HG02840 (cell line): ENCODE data around the gene LRRK1.

Experiments
- ATAC-seq: cut with Tn5 transposase; IDR thresholded peaks from one replicate; pipeline ENCODE4 v1.9.1; 2021; ENCODE audit warnings: mild to moderate bottlenecking, moderate library complexity, moderate number of reproducible peaks; ENCODE audit not compliant: unreplicated experiment, low FRiP score

Gene LRRK1

GRCh38 chr15:100918690-100919480 lies at the start of gene LRRK1:
LRRK1 (plus strand) TSS chr15:100919357; CDS start chr15:100924633, 5,276 bp downstream.
- peak; percentile 18 for ATAC-seq

DNA sequence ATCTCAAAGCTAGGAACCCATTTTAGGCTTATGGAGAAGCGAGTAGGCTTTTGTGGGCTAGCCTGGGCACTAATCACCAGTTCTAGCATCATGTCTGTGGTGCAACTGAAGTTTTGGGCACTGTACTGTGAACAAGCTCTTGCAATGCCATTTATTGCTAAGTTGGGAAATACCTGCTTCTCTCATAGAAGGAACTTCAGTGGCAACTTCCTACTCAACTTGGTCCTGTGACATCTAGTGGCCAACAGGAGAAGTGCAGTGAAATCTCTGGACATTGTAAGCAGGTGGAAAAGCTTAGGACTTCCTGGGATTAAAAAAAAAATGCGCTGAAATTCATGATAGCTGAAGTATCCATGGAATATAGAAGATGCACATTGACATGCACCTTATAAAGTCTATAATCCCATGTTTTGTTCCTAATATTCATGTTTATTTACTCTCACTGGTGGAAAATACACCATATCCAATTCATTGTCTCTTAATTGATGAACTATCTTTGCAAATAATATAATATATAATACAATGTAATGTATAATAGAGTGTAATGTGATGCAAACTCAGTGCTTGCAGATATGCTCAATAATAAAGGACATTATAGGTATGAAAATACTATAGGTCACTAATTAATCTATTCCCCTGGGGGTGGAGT lies 46.0 kb upstream of the LRRK1 start:
- ATAC-seq, result no peak

DNA sequence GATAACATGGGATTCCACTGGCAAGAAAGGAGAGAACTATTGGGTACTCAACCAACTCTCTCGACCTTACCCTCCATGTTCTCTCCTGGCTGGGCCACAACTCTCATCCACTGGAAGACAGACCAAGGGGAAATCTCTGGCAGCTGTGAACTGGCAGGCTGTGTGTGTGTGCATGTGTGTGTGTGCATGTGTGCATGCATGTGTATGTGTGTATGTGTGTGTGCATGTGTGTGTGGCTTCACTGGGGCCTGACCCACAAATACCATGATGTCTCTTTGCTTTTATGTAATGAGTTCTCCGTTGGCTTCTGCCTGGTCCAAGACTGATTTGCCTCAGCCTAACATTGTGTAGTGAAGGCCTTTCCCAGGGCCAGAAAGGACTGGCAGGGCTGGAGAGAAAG lies 43.7 kb upstream of the LRRK1 start:
- no peak for ATAC-seq

DNA sequence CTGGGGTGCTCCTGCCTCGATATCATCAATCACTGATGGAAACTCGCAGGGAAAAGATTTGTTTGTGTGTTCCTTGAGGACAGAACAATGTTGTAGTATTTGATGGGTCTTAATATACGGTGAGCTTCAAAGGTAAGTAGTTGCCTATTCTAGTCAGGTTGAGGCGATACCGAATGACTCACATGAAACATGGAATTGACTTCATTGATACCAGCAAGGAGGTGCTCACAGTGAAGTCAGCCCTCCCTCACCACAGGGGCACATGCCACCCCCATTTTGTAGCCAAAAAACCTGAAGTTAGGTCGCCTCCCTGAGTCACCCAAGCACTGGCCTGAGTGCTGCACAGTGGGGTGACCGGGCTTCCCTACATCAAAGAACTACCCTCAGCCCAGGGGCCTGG lies 43.2 kb upstream of the LRRK1 start:
- no peak for ATAC-seq

DNA sequence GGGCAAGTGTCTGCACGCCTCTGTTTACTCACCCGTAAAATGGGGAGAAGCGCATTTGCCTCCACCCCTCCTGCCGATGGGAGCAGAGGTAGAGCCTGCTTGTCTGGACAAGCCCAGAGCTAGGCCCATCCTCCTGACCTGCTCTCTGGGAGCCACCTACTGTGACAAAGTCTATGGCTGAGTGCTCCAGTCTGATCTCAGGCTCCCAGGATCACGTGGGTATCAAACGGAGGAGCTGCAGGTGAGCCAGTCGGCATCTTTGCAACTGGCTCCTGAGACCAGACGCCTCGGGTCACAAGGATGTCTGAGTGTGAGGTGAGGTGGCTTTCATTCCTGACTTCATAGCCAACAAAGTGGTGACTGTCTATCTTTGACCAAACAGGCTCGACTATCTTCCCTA lies 41.6 kb upstream of the LRRK1 start:
- no peak for ATAC-seq

DNA sequence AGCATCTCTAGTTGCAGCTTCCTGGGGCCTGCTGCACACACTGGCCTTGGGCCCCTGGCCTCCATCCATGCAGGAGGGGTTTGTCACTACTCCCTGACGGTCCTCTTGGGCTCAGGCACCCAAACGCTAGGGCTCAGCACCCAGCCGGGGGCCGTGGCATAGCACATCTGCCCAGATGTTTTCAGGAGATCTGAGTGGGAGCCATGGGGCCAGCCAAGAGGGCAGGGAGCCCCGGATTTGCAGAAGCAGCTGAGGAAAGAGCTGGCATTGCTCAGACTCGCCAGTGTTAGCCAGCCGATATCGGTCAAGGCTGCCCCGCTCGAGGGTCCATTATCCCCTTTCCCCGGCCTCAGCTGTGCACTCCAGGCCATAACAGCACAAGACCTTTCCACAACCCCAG lies 41.0 kb upstream of the LRRK1 start:
- no peak for ATAC-seq

DNA sequence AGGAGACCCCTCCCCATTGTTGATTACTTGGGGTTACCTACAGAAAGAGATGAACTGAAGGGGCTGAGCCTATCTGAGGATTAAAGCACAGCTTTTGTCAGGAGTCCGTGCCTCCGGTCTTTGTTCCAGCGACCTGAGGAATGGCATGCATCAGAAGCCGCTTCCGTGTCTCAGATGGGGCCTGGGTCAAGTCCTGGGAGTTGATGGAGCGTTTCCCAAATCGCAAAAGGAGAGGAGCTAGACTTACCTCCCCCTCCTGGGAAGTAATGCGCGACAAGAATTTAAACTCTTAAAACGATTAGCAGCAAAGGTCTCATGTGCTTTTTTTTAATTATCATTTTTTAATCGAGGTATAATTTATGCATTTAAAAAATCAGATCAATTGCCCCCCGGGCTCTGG lies 40.5 kb upstream of the LRRK1 start:
- no peak for ATAC-seq

GRCh38 chr15:100879061-100879463 lies 40.1 kb upstream of the LRRK1 start:
- no peak for ATAC-seq

DNA sequence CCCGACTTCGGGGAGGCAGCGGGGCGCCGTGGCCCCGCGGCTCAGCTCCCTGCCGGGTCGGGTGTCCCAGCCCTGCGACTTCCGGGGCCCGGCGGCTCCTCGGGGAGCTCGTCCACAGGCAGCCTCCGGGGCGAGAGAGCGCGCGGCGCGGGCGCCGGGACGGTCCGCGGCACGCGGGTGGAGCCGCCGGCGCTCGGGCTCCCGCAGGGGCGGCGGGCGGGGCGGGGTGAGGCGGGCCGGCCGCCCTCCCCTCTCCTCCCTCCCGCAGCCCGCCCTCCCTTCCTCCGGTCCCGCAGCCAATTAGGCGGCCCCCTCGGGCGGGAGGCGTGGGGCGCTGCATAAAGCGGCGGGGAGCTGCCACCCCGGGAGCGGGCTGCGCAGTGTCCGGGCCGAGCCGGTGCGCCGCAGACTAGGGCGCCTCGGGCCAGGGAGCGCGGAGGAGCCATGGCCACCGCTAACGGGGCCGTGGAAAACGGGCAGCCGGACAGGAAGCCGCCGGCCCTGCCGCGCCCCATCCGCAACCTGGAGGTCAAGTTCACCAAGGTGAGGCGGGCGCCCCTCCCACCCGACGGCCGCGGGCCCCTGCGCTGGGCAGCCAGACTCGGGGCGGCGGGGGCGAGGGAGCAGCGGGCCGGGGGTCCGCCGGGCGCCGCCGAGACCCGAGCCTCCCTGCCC lies 39.6 kb upstream of the LRRK1 start, which contains the start of gene ALDH1A3:
ALDH1A3 (plus strand) TSS at position 368 of the 675 bp plus-strand sequence; CDS start at position 445, 77 bp downstream.
- no peak for ATAC-seq

GRCh38 chr15:100880139-100880896 lies 38.8 kb upstream of the LRRK1 start:
- no peak for ATAC-seq

DNA sequence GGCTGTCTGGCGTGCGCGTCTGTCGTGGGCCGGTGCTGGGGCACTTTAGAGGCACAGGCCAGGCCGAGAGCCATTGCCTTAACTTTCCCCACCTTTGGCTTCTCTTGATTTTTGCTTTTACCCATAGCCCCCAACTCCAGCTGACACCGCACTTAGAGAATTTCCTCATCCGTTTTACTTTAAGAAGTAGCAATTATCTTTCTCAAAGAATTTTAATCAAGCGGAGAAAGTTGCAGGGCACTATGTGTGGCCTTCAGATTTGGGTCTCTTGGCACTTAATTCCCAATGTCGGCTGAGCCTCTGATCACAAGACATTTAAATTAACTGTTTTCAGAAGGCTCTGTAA lies 38.3 kb upstream of the LRRK1 start:
- no peak for ATAC-seq

GRCh38 chr15:100881573-100882336 lies 37.4 kb upstream of the LRRK1 start:
- no peak for ATAC-seq

DNA sequence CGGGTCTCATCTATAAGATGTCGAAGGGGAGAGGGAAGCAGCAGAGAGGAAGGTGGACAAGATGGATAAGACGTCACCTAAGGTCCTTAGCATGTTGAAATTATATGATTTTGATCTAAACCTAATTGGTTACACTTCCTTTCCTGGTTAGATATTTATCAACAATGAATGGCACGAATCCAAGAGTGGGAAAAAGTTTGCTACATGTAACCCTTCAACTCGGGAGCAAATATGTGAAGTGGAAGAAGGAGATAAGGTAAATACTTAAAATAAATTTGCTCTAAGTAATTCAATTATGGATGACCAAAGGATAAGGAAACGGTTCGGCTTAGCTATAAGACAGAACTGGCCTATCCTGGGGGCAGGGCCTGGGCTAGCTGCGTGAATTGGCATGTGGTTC lies 34.0 kb upstream of the LRRK1 start:
- ATAC-seq, result no peak

GRCh38 chr15:100885811-100886210 lies 33.3 kb upstream of the LRRK1 start:
- no peak for ATAC-seq

DNA sequence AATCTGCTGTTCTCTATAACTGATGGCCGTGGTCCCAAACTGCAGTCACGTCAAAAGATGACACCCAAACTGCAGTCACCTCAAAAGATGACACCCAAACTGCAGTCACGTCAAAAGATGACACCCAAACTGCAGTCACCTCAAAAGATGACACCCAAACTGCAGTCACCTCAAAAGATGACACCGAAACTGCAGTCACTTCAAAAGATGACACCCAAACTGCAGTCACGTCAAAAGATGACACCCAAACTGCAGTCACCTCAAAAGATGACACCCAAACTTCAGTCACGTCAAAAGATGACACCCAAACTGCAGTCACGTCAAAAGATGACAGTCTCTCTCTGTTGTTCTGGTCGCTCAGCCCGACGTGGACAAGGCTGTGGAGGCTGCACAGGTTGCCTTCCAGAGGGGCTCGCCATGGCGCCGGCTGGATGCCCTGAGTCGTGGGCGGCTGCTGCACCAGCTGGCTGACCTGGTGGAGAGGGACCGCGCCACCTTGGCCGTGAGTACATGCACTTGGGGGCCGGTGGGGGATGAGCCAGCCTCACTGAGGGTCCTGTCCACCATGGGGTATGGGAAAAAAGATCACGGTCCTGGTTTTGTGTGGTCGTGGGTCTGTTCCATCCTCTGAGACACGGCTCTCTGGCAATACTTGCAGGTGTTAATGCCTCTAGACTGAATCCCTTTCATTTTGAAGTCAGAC lies 31.8 kb upstream of the LRRK1 start:
- no peak for ATAC-seq

GRCh38 chr15:100889385-100890050 lies 29.6 kb upstream of the LRRK1 start:
- ATAC-seq, result no peak

DNA sequence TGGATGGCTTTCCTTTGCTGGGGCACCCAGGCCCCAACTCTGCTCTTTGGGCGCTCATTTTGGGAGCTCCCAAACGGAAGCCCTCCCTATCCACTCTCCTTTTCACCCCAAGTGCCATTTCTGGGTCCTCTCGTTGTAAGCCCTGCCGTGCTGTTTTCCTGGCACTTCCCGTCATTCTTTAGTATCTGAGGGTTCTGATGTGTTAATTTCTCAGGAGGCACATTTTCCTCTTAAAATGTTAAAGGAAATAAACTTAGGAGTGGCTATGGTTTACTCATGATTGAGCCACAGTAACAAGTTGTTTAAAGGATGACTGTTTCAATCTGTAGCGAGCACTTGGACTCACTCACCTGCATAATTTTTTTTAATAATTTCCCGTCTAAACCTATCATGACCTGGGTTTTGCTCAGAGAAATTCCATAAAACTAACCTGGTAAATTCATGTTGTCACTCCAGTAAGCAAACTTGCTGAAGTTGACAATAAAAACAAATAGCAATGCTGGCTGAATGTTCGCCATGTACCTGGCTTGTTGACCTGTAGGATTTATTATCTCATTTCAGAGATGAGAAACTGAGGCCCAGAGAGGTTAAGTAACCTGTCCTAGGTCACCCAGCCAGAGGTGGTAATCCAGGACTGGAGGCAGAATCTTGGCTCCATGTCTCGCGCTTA lies 29.0 kb upstream of the LRRK1 start:
- ATAC-seq, result no peak

- no peak for ATAC-seq
Observed at GRCh38 chr15:100890850-100891249, 28.3 kb upstream of the LRRK1 start.
